DND-41 (cell line): ENCODE results near the gene PKD1L1.
"Not testable (repeated sequence)": the region's sequence is repeated elsewhere in the genome, so short reads cannot be mapped to it uniquely, and the experiment has no call there.

Source experiments
- ATAC-seq: fragments of 200-7000 bp; cut with Tn5 transposase; 3 replicates; pipeline ENCODE4 v1.9.1; 2021; ENCODE audit warnings: low read depth; ENCODE audit not compliant: insufficient read depth
- DNase-seq: peaks from one replicate; pipeline ENCODE4 v3.0.0-alpha.2; 2020
- H2AFZ ChIP-seq: 2 replicates; pipeline ENCODE4 v1.6.0; 2012; ENCODE audit warnings: low read depth, low read length
- H3K27ac ChIP-seq: 2 replicates; pipeline ENCODE4 v1.5.1; 2012; ENCODE audit warnings: low read length, inconsistent platforms
- H3K27me3 ChIP-seq: fragments of 200-600 bp; sonication (generic); 2 replicates; pipeline ENCODE4 v1.6.0; 2012; ENCODE audit warnings: low read length, mild to moderate bottlenecking, inconsistent platforms; ENCODE audit not compliant: insufficient read depth, poor library complexity
- H3K36me3 ChIP-seq: 2 replicates; pipeline ENCODE4 v1.5.1; 2012; ENCODE audit warnings: low read length, inconsistent platforms; ENCODE audit not compliant: insufficient read depth
- H3K4me1 ChIP-seq: 2 replicates; pipeline ENCODE4 v1.5.1; 2012; ENCODE audit warnings: mild to moderate bottlenecking, low read length; ENCODE audit not compliant: insufficient read depth
- H3K4me2 ChIP-seq: 2 replicates; pipeline ENCODE4 v1.6.0; 2012; ENCODE audit warnings: mild to moderate bottlenecking, moderate library complexity, low read length, inconsistent platforms; ENCODE audit not compliant: insufficient read depth
- H3K4me3 ChIP-seq, 2 experiments: fragments of 200-600 bp in 1 of 2; shearing (Covaris generic) in 1 of 2; 2 replicates each; pipeline ENCODE4 v1.5.1; 2012 to 2016; ENCODE audit warnings: inconsistent platforms in 2 of 2, low read length in 2 of 2, mild to moderate bottlenecking in 2 of 2, low read depth in 1 of 2, moderate library complexity in 1 of 2
- H3K79me2 ChIP-seq: 2 replicates; pipeline ENCODE4 v1.6.0; 2012; ENCODE audit warnings: low read length, inconsistent platforms; ENCODE audit not compliant: insufficient read depth
- H3K9ac ChIP-seq: 2 replicates; pipeline ENCODE4 v1.6.0; 2012; ENCODE audit warnings: low read depth, mild to moderate bottlenecking, inconsistent platforms, low read length, moderate library complexity
- H3K9me3 ChIP-seq: 2 replicates; pipeline ENCODE4 v1.5.1; 2012; ENCODE audit warnings: low read length, moderate library complexity, mild to moderate bottlenecking, inconsistent platforms; ENCODE audit not compliant: insufficient read depth, severe bottlenecking
- H4K20me1 ChIP-seq: 2 replicates; pipeline ENCODE4 v1.6.0; 2012; ENCODE audit warnings: low read length; ENCODE audit not compliant: insufficient read depth
- EZH2 ChIP-seq: IDR thresholded peaks from 3 replicates; pipeline ENCODE4 v1.6.1; 2012; ENCODE audit warnings: borderline replicate concordance, low read depth, mild to moderate bottlenecking, moderate library complexity, low read length, inconsistent platforms; ENCODE audit not compliant: severe bottlenecking
- TF ChIP-seq, protein P1 (sequence below): IDR thresholded peaks from 2 replicates; pipeline ENCODE4 v1.5.1; 2012; ENCODE audit warnings: borderline replicate concordance, low read length, moderate library complexity, mild to moderate bottlenecking; ENCODE audit not compliant: poor library complexity, severe bottlenecking; ENCODE audit errors: extremely low read depth

Gene PKD1L1

DNA sequence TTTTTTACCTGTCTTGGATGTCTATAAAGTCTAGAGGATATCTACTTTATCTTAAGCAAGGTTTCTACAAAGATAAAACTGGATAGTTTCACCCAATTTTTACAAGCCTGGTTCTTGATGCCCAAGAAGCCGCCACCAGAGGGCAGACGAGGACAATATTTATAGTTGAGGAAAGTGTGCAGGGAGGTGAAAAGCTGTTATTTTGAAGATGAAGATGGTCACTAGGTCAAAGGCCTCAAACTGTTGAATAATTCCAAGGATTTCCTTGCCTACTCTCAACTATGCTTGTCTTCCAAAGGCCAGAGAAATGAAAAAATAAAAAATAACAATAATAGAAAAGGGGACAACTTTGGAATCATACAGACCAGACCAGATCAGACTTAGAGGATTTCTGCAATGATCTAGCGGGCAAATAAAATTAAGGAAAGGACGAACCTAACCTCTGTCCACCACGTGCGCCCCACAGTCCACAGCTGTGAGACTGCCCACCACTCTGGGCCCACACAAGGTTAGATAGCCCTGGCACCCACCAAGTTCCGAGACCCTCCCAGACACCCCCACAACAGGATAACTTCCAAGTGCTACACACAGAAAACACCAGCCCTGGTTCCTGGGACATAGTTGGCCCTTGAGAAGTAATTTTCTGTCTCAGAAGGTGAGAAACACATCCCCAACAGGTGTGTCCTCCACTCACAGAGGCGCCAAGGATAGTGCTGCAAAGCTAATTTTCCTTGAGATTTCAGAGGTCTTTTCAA, 2.8 kb downstream of the PKD1L1 start:
- H3K9ac ChIP-seq = no peak overlapping the region
- H3K4me2 ChIP-seq = no peak overlapping the region
- no peaks in the 10 kb centered on the region for H3K27me3 ChIP-seq
- no peaks in the 10 kb centered on the region for H3K4me1 ChIP-seq
- ATAC-seq (peak; percentile 77), DNase-seq (peak; percentile 65)
- no peak overlapping the region for H3K27ac ChIP-seq
- H3K9me3 ChIP-seq = no peaks in the 10 kb centered on the region
- no peak for TF ChIP-seq EZH2
- TF ChIP-seq, protein P1, sequence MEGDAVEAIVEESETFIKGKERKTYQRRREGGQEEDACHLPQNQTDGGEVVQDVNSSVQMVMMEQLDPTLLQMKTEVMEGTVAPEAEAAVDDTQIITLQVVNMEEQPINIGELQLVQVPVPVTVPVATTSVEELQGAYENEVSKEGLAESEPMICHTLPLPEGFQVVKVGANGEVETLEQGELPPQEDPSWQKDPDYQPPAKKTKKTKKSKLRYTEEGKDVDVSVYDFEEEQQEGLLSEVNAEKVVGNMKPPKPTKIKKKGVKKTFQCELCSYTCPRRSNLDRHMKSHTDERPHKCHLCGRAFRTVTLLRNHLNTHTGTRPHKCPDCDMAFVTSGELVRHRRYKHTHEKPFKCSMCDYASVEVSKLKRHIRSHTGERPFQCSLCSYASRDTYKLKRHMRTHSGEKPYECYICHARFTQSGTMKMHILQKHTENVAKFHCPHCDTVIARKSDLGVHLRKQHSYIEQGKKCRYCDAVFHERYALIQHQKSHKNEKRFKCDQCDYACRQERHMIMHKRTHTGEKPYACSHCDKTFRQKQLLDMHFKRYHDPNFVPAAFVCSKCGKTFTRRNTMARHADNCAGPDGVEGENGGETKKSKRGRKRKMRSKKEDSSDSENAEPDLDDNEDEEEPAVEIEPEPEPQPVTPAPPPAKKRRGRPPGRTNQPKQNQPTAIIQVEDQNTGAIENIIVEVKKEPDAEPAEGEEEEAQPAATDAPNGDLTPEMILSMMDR = peak; percentile 84
- H3K36me3 ChIP-seq = no peaks in the 10 kb centered on the region
- no peaks in the 10 kb centered on the region for H3K79me2 ChIP-seq
- no peak overlapping the region for H2AFZ ChIP-seq
- no peak overlapping the region for H3K4me3 ChIP-seq
- no peaks in the 10 kb centered on the region for H4K20me1 ChIP-seq

DNA sequence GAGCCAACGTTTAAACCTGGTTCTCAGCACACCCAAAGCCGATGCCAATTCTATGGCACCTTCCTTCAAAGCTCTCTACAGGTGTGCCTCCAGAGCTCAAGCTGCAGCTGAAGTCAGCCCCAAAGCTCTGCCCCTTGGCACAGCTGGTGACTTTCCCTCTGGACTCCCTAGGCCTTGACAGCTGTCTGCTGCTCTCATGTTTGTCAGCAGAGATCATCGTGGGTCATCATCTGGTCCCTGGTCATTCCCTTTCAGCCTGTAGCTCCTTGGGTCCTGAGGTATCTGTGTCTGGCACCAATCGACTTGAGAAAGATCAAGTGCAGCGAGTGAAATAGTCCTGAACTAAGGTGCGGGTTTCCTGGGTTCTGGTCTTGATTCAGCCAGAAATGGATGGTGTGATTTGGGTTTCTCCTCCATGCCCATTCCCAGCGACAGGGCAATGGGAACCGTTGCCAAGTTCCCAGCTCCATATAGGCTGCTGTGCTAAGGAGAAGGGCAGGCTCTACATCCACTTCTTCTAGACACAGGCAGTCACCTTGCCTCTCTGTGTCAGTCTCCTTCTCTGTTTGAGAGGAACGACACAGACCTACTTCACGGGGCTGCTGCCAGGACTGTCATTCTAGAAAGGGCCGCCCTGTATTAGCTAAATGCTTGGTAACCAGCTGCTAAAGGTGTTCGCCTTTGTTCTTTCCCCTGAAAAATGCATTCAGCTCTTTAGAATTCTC, 3.6 kb downstream of the PKD1L1 start:
- no peaks in the 10 kb centered on the region for H3K36me3 ChIP-seq
- TF ChIP-seq EZH2 = no peak
- TF ChIP-seq, protein P1 = no peak
- H3K4me1 ChIP-seq = no peaks in the 10 kb centered on the region
- no peak overlapping the region for H2AFZ ChIP-seq
- DNase-seq (no peak), ATAC-seq (0 out of 3 replicates have a peak, but pooled peaks have one; percentile 17)
- no peaks in the 10 kb centered on the region for H3K27me3 ChIP-seq
- H3K9me3 ChIP-seq = no peaks in the 10 kb centered on the region
- H3K9ac ChIP-seq = no peak overlapping the region
- H3K4me3 ChIP-seq = no peak overlapping the region
- no peak overlapping the region for H3K27ac ChIP-seq
- no peak overlapping the region for H3K4me2 ChIP-seq
- H3K79me2 ChIP-seq = no peaks in the 10 kb centered on the region
- H4K20me1 ChIP-seq = no peaks in the 10 kb centered on the region

DNA sequence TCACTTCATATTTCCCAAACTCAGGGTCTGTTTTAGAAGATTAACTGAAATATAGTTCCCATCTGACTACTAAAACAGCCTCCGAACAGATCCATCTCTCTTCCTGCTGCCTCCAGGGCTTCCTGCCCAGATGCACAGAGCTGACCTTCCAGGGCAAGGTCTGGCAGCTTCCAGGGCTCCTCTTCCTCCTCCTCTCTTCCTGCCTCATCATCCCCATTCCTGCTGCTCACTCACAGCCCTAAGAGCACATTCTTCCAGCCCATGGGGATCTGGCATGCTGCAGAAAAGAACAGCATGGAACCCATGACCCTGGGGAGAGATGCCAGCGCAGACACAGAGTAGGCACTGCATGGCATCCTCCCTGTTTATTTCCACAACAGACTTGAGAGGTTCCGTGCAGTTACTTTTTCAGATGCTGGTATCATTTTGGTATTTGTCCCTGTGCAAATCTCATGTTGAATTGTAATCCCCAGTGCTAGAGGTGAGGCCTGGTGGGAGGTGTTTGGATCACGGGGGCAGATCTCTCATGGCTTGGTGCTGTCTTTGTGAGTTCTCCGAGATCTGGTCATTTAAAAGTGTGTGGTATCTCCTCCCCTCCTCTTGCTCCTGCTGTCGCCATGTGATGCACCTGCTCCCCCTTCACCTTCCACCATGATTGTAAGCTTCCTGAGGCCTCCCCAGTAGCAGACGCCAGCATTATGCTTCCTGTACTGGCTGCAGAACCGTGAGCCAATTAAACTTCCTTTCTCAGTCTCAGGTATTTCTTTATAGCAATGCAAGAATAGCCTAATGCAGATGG, 4.4 kb downstream of the PKD1L1 start:
- TF ChIP-seq, protein P1 = no peak
- no peak for TF ChIP-seq EZH2
- no peaks in the 10 kb centered on the region for H3K79me2 ChIP-seq
- no peaks in the 10 kb centered on the region for H3K27me3 ChIP-seq
- DNase-seq (no peak), ATAC-seq (no peak)
- no peak overlapping the region for H3K9ac ChIP-seq
- H3K36me3 ChIP-seq = no peaks in the 10 kb centered on the region
- no peaks in the 10 kb centered on the region for H3K9me3 ChIP-seq
- no peak overlapping the region for H3K27ac ChIP-seq
- H3K4me3 ChIP-seq = no peak overlapping the region
- no peaks in the 10 kb centered on the region for H4K20me1 ChIP-seq
- H2AFZ ChIP-seq = no peak overlapping the region
- no peak overlapping the region for H3K4me2 ChIP-seq
- no peaks in the 10 kb centered on the region for H3K4me1 ChIP-seq

DNA sequence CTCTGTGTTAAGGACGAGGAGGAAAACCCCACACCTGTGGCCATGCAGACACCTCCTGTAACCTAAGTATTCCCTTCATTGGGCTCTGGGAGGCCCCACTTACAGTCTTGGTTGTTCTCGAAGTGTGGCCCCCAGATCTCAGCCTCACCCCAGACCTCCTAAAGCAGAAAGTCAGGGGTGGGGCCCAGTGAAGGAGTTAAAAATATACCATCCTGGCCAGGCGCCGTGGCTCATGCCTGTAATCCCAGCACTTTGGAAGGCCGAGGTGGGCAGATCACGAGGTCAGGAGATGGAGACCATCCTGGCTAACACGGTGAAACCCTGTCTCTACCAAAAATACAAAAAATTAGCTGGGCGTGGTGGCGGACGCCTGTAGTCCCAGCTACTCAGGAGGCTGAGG, 5.6 kb downstream of the PKD1L1 start:
- not testable (repeated sequence) for H3K9me3 ChIP-seq, ATAC-seq, H3K4me2 ChIP-seq, H3K27ac ChIP-seq, H2AFZ ChIP-seq, H3K36me3 ChIP-seq, H3K4me3 ChIP-seq, H3K9ac ChIP-seq, H4K20me1 ChIP-seq, H3K4me1 ChIP-seq, H3K79me2 ChIP-seq, H3K27me3 ChIP-seq, DNase-seq
